ENCODE measurements around the gene COL6A1.

The COL6A1 gene

DNA sequence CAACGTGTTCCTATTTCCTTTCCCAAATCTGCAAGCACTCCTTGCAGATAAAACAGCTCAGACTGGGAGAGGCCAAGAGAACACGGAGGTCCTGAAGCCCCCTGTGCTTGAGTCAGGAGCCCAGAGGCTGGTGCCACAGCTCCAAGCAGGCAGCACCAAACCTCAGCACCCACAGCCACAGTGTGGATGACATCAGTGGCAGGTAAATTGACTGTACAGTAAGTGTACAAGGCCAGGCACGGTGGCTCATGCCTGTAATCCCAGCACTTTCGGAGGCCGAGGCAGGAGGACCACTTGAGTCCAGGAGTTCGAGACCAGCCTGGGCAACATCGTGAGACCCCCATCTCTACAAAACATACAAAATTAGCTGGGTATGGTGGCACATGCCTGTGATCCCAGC lies 1.9 kb upstream of the COL6A1 start:
- FAIRE-seq, result no peak
- peak; percentile 9 for DNase-seq (ENCODE audit: insufficient read length)
- TF ChIP-seq POLR2A (IDR thresholded peaks at IDR 0.05; ENCODE audit: low read depth, low read length), result no peak
- TF ChIP-seq TAF1 (IDR thresholded peaks at IDR 0.05; ENCODE audit: borderline replicate concordance, low read depth, low read length), result no peak
- TF ChIP-seq POLR2AphosphoS5 (IDR thresholded peaks at IDR 0.05; ENCODE audit: low read depth, low read length), result no peak

DNA sequence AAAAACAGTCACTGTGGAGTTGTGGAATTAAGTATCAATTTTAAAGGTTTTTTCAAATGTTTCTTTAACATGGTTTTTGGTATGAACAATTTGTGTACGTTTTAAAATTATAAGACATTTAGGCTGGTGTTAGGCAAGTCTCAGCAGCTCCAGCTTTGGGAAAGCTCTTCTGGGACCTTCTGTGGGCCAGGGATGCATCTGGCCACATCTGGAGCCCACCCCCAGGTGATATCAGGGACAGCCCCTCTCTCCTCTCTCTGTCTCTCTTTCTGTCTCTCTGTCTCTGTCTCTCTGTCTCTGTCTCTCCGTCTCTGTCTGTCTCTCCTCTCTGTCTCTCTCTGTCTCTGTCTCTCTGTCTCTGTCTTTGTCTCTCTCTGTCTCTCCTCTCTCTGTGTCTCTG lies 1.3 kb upstream of the COL6A1 start:
- FAIRE-seq, result no peak
- no peak for TF ChIP-seq POLR2A (IDR thresholded peaks at IDR 0.05; ENCODE audit: low read depth, low read length)
- TF ChIP-seq TAF1 (IDR thresholded peaks at IDR 0.05; ENCODE audit: borderline replicate concordance, low read depth, low read length), result no peak
- no peak for TF ChIP-seq POLR2AphosphoS5 (IDR thresholded peaks at IDR 0.05; ENCODE audit: low read depth, low read length)
- no peak for DNase-seq (ENCODE audit: insufficient read length)

DNA sequence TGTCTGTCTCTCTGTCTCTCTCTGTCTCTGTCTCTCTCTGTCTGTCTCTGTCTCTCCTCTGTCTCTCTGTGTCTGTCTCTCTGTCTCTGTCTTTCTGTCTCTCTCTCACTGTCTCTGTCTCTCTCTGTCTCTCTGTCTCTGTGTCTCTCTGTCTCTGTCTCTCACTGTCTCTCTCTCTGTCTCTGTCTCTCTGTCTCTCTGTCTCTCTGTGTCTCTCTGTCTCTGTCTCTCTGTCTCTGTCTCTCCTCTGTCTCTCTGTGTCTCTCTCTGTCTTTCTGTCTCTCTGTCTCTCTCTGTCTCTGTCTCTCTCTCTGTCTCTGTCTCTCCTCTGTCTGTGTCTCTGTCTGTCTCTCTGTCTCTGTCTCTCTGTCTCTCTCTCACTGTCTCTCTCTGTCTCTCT lies 873 bp upstream of the COL6A1 start:
- no peak for TF ChIP-seq POLR2A (IDR thresholded peaks at IDR 0.05; ENCODE audit: low read depth, low read length)
- TF ChIP-seq TAF1 (IDR thresholded peaks at IDR 0.05; ENCODE audit: borderline replicate concordance, low read depth, low read length), result no peak
- no peak for TF ChIP-seq POLR2AphosphoS5 (IDR thresholded peaks at IDR 0.05; ENCODE audit: low read depth, low read length)
- no peak for DNase-seq (ENCODE audit: insufficient read length)
- no peak for FAIRE-seq

DNA sequence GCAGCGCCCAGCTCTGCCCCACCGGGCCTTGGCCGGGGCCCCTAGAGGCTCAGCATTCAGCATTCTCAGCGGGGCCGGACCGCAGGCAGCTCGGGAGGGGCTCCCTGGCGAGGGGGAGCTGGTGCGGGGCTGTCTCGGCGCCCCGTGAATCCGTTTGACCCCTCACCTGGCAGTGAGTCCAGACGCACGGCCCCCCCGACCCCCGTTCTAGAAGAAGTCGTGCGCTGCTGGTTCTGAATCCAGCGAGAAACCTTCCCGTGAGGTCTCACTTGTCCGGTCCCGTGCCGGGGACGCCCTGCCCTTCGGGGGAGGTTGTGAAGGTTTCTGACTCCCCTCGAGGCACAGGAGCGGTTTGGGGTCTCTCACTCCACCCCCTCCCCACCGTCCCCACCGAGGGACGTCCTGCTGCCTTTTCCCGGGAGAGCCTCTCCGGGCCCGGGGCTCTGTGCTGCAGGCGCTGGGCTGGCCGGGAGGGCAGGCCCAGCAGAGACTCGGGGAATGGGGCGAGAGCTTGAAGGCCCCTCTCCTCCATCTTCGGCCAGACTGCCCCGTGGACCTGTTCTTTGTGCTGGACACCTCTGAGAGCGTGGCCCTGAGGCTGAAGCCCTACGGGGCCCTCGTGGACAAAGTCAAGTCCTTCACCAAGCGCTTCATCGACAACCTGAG lies 655 bp downstream of the COL6A1 start:
- no peak for TF ChIP-seq TAF1 (IDR thresholded peaks at IDR 0.05; ENCODE audit: borderline replicate concordance, low read depth, low read length)
- no peak for TF ChIP-seq POLR2A (IDR thresholded peaks at IDR 0.05; ENCODE audit: low read depth, low read length)
- no peak for TF ChIP-seq POLR2AphosphoS5 (IDR thresholded peaks at IDR 0.05; ENCODE audit: low read depth, low read length)
- FAIRE-seq (no peak), DNase-seq (ENCODE audit: insufficient read length) (no peak)

DNA sequence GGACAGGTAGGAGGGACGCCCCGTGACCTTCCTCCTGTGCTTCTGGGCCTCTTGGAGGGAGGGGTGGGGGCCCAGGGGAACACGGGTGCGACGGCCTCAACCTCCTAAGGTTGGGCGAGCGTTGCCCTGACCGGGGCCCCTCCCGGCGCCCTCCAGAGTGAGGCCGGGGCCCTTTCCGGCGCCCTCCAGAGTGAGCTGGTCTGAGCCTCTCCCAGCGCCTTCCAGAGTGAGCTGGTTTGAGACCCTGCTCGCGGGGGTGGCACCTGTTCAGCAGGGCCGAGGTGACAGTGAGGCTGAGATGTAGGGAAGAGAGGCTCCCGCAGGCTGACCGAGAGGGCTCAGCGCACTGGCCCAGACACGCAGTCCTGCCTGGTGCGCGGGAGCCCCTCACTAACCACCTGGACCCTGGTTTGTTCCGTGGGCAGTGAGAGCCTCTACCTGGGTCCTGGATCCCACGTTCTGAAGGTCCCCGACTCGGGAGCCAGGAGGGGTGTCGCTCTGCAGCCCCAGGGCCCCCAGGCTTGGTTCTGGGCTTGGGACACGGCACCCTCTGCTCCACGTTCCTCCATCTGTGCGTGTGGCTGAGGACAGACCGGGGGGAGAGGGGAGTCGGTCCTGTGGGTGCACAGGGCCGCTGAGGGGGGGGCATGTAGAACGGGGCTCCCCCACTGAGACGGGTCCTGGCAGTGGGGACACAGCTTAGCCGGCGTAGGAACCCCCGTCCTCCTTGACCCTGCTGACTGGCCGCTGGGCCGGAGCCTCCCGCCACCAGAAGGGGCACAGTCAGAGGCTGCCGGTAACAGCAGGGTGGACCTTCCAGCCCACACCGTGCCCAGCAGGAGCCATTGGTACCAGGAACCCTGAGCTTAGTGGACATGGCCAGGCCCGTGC lies 1.4 kb downstream of the COL6A1 start:
- TF ChIP-seq POLR2AphosphoS5 (IDR thresholded peaks at IDR 0.05; ENCODE audit: low read depth, low read length) (no peak), POLR2A (IDR thresholded peaks at IDR 0.05; ENCODE audit: low read depth, low read length) (no peak), TAF1 (IDR thresholded peaks at IDR 0.05; ENCODE audit: borderline replicate concordance, low read depth, low read length) (no peak)
- FAIRE-seq, result no peak
- DNase-seq (ENCODE audit: insufficient read length), result peak; percentile 17

DNA sequence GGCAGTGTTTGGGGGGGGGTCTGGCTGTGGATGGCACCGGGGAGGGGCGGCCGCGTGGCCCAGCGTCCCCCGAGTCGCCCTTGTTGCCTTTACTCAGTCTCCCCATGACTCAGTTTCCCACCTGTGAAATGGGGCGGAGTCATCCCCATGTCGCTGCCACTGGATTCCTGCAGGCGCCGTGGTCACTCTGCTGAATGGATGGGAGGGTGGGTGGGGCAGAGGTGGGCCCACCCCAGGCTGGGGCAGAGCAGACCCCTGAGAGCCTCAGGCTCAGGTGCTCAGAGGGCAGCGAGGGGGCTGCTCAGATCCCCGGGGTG lies 2.0 kb downstream of the COL6A1 start:
- TF ChIP-seq POLR2AphosphoS5 (IDR thresholded peaks at IDR 0.05; ENCODE audit: low read depth, low read length), result no peak
- TF ChIP-seq POLR2A (IDR thresholded peaks at IDR 0.05; ENCODE audit: low read depth, low read length), result no peak
- FAIRE-seq (no peak), DNase-seq (ENCODE audit: insufficient read length) (no peak)

DNA sequence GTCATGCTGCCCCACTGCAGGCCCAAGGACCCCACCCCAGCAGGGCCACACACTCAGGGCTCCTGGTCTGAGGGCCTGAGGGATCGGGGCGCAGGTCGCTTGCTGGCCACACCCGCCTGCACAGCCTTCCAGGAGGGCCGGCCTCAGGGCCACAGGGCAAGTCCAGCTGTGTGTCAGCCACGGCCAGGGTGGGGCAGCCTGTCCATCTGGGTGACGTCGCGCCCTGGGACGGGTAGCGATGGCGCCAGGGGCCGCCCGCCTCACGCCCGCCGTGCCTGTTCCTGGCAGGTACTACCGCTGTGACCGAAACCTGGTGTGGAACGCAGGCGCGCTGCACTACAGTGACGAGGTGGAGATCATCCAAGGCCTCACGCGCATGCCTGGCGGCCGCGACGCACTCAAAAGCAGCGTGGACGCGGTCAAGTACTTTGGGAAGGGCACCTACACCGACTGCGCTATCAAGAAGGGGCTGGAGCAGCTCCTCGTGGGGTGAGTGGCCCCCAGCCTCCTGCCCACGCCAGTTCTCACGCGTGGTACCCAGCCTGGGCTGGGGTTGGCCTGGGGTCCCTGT lies 2.5 kb downstream of the COL6A1 start:
- FAIRE-seq, result no peak
- no peak for TF ChIP-seq TAF1 (IDR thresholded peaks at IDR 0.05; ENCODE audit: borderline replicate concordance, low read depth, low read length)
- no peak for TF ChIP-seq POLR2AphosphoS5 (IDR thresholded peaks at IDR 0.05; ENCODE audit: low read depth, low read length)
- TF ChIP-seq POLR2A (IDR thresholded peaks at IDR 0.05; ENCODE audit: low read depth, low read length), result no peak
- no peak for DNase-seq (ENCODE audit: insufficient read length)

DNA sequence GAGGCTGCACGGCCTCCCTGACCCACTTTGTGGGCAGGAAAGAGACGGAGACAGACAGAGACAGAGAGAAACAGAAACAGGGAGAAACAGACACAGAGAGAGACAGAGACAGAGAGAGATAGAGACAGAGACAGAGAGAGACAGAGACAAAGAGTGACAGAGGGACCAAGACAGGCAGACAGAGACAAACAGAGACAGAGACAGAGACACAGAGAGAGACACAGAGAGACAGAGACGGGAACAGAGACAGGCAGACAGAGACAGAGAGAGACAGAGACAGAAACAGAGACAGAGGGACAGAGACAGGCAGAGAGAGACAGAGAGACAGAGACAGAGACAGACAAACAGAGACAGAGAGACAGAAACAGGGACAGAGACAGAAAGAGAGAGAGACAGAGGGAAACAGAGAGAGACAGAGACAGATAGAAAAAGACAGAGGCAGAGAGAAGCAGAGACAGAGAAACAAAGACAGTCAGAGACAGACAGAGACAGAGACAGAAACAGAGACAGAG lies 3.1 kb downstream of the COL6A1 start:
- DNase-seq (ENCODE audit: insufficient read length) (no peak), FAIRE-seq (no peak)
- TF ChIP-seq POLR2A (IDR thresholded peaks at IDR 0.05; ENCODE audit: low read depth, low read length), result no peak
- TF ChIP-seq TAF1 (IDR thresholded peaks at IDR 0.05; ENCODE audit: borderline replicate concordance, low read depth, low read length), result no peak

DNA sequence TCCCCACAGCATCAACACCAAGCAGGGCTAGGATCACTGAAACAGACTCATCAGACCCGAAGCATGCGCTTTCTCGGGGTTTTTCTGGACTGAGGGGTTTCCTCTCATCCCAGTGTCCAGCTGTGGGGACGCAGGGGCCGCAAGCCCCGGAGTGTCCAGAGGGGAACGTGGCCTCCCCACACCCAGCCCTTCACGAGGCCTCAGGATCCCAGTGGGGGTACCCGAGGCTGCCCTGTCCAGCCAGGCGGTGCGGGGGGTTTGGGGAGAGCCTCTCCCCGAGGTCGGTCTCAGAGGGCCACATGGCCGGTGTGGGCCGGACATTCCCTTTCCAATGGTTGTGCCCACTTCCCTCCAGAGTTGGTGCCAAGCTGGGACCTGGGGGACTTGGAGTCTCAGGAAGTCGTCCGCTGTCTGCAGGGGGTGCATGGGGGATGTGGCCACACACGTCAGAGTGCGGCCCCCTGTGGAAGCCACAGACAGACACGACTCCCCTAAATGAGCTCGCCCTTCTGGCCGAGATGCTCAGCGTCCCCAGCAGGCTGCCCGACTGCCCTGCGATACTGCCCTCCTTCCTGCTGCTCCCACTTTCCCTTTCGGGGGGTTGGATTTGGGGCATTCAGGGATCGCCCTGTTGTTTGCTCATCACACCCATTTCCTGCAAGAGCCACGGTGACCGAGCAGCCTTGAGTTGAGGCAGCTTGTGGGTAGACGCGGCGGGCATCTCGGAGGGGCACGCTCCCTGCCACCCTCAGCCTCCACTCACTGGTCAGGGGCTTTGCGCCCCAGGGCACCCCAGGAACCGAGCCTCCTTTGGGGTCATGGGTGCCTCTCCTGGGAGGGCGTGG lies 4.1 kb downstream of the COL6A1 start:
- DNase-seq (ENCODE audit: insufficient read length) (no peak), FAIRE-seq (no peak)
- TF ChIP-seq TAF1 (IDR thresholded peaks at IDR 0.05; ENCODE audit: borderline replicate concordance, low read depth, low read length), result no peak
- TF ChIP-seq POLR2A (IDR thresholded peaks at IDR 0.05; ENCODE audit: low read depth, low read length), result no peak
- TF ChIP-seq POLR2AphosphoS5 (IDR thresholded peaks at IDR 0.05; ENCODE audit: low read depth, low read length), result no peak

DNA sequence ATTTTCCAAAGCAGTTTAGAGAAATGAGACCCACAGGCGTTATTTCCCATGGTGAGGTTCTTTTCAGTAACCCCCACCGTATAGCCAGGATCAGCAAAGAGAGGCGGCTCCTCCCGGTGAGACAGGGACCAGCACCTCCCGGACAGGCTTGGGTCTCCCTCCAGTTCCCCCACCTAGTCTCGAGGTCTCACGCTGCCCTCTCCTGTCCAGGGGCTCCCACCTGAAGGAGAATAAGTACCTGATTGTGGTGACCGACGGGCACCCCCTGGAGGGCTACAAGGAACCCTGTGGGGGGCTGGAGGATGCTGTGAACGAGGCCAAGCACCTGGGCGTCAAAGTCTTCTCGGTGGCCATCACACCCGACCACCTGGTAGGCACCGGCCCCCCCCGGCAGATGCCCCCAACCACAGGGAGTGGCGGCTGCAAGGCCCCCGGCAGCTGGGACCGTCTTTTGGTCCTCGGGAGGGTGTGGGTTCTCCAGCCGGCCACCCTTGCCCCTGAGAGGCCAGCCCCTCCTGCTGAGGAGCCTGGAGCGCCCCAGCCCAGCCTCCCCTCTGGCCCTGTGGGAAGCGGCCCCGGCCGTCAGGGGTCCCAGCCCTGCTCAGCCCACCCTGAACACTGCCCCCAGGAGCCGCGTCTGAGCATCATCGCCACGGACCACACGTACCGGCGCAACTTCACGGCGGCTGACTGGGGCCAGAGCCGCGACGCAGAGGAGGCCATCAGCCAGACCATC lies 4.9 kb downstream of the COL6A1 start:
- TF ChIP-seq POLR2AphosphoS5 (IDR thresholded peaks at IDR 0.05; ENCODE audit: low read depth, low read length), result no peak
- no peak for TF ChIP-seq POLR2A (IDR thresholded peaks at IDR 0.05; ENCODE audit: low read depth, low read length)
- no peak for TF ChIP-seq TAF1 (IDR thresholded peaks at IDR 0.05; ENCODE audit: borderline replicate concordance, low read depth, low read length)
- DNase-seq (ENCODE audit: insufficient read length) (no peak), FAIRE-seq (no peak)
